ENCODE measurements around the gene FOXL3. TPM values are rescaled to one million over a fixed set of nuclear protein-coding genes. Genes with fewer than 3 reads are reported as not detected.

Gene FOXL3
- polyA plus RNA-seq, 2 of the 4 experiments (the other 2 are of a cell fraction), result not detected

GRCh38 chr7:327233-327931 lies 37.4 kb downstream of the FOXL3 start:
- Histone ChIP-seq H3K27ac (no peak overlapping the region), H3K4me3 (no peak overlapping the region), H3K9me3 (no peaks in the 10 kb centered on the region), H3K4me2 (no peak overlapping the region), H3K4me1 (peaks cover 6% of the 10 kb centered on the region; the same call in 2 of the 3 replicates)
- DNase-seq (ENCODE audit: low read depth in 1 of 2, low spot score in 1 of 2) (no peak), ATAC-seq (no peak), FAIRE-seq (no peak)
- WGBS (ENCODE audit: missing lambda C conversion rate), result 82% methylated on average over 28 of the region's 29 CpGs
- ChIA-PET CTCF (interaction anchor here (0.8 to 2.9 kb wide), 4 partner anchors 193 to 485 kb away, joined by 3 to 12 read pairs (median 8); partner anchors contain the start of gene PDGFA), POLR2A (no interaction called here)
- TF ChIP-seq CEBPB (IDR thresholded peaks at IDR 0.05), result no peak
- no peak for TF ChIP-seq PHF8 (IDR thresholded peaks at IDR 0.05; ENCODE audit: borderline replicate concordance, low read depth)
- no peak for TF ChIP-seq CHD2 (IDR thresholded peaks at IDR 0.05; ENCODE audit: low read length, partially characterized antibody)
- no peak for TF ChIP-seq NPAS2 (CRISPR knock-in tag; IDR thresholded peaks at IDR 0.05; ENCODE audit: borderline replicate concordance)
- TF ChIP-seq CTCF (IDR thresholded peaks at IDR 0.05), result no peak
- no peak for TF ChIP-seq GATA3 (IDR thresholded peaks at IDR 0.05; ENCODE audit: borderline replicate concordance)

GRCh38 chr7:327991-328702 lies 38.2 kb downstream of the FOXL3 start:
- no peak for TF ChIP-seq TP53 (CRISPR knock-in tag; IDR thresholded peaks at IDR 0.05)
- TF ChIP-seq ELK1 (IDR thresholded peaks at IDR 0.05; ENCODE audit: low read depth, low read length), result no peak
- TF ChIP-seq EHMT2 (IDR thresholded peaks at IDR 0.05; ENCODE audit: low read depth), result no peak

GRCh38 chr7:329691-330281 lies 39.8 kb downstream of the FOXL3 start:
- POLR2A ChIA-PET, result no interaction called here

More at GRCh38 chr7:327991-328702, 38.2 kb downstream of the FOXL3 start:
- H3K9me3 ChIP-seq, result no peaks in the 10 kb centered on the region
- no peak for DNase-seq (ENCODE audit: low read depth in 1 of 2, low spot score in 1 of 2)
- H3K4me1 ChIP-seq, result peaks cover 9% of the 10 kb centered on the region
- H3K4me3 ChIP-seq, result no peak overlapping the region
- no peak overlapping the region for H3K27ac ChIP-seq
- no peak for ATAC-seq
- POLR2A ChIA-PET, result no interaction called here
- no peak overlapping the region for H3K4me2 ChIP-seq
- no peak for FAIRE-seq
- WGBS (ENCODE audit: missing lambda C conversion rate), result 65% methylated on average over 22 of the region's 22 CpGs
- CTCF ChIA-PET, result interaction anchor here (1.3 kb wide), 1 partner anchor 308 kb away, joined by 7 read pairs; no protein-coding TSS in a partner anchor

More at GRCh38 chr7:329691-330281, 39.8 kb downstream of the FOXL3 start:
- DNase-seq (ENCODE audit: low read depth in 1 of 2, low spot score in 1 of 2) (no peak), ATAC-seq (no peak), FAIRE-seq (no peak)
- CTCF ChIA-PET, result interaction anchor here (3.8 to 5.4 kb wide), 2 partner anchors 7 to 308 kb away, joined by 34 to 78 read pairs; no protein-coding TSS in a partner anchor
- Histone ChIP-seq H3K4me2 (no peak overlapping the region), H3K4me1 (peaks cover 15% of the 10 kb centered on the region), H3K9me3 (no peaks in the 10 kb centered on the region), H3K27ac (no peak overlapping the region), H3K4me3 (no peak overlapping the region)
- TF ChIP-seq ATOH8 (CRISPR knock-in tag; IDR thresholded peaks at IDR 0.05; ENCODE audit: low read depth) (no peak), CBX8 (IDR thresholded peaks at IDR 0.05) (no peak), CTCF (IDR thresholded peaks at IDR 0.05) (no peak)
- 73% methylated on average over 18 of the region's 18 CpGs for WGBS (ENCODE audit: missing lambda C conversion rate)

Measured in A549 (cell line).